ENCODE data around the gene RPRD1B. TPM values are rescaled to one million over a fixed set of nuclear protein-coding genes. Genes with fewer than 3 reads are reported as not detected.

Gene RPRD1B
- total and polyA plus RNA-seq, 7 donors = 10.2 to 31.9 (median 27.2) TPM

DNA sequence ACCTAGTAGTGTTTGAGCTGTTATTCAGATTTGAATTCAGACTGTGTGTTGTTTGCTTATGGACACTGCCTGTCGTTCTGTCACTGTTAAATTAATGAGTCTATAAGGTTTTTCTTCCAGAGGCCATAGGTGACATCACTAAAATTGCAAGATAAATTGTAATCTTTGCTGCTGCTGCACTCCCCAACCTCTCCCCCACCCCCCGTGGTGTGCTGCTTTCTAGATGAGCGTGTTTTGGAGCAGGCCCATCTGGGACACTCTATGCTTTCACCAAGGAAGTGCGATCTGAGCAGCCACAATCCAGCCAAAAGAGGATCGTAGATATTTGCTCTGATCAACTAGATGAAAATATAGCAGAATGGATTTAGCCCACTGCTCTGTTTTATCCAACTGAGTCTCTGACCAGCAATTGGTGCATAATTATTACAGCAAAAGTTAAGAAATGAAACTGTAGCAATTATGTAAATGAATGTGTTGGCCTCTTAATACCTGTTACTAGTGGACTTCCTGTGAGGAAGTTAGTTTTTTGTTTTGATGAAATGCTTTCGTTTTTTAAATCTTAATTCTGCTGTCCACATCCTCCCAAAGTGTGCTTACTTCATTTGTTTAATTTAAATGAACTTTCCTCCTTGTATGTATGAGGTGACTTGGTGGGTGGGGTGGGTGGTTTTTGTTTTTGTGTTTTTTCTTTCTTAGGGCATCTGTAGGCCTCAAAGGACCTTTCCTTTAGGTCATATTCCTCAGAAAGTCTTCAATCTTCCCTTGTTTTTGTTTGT is 58.1 kb downstream of the RPRD1B start:
- peak overlapping the region; percentile 24 to 87 (median 48) for H3K27ac ChIP-seq
- H3K36me3 ChIP-seq = peaks cover 0 to 42% (median 10%) of the 10 kb centered on the region in 4 donors
- 55 to 62% methylated on average over 6 of the region's 6 CpGs for WGBS, 2 donors
- no peaks in the 10 kb centered on the region for H3K27me3 ChIP-seq
- intact Hi-C loops (cut with DNase I) = no loop called here
- no peak for TF ChIP-seq CTCF (IDR thresholded peaks at IDR 0.05)
- TF ChIP-seq EP300 (IDR thresholded peaks at IDR 0.05) = no peak
- no peak for TF ChIP-seq POLR2AphosphoS5 (IDR thresholded peaks at IDR 0.05)
- TF ChIP-seq POLR2A (IDR thresholded peaks at IDR 0.05) = no peak
- no peak for DNase-seq
- H3K9me3 ChIP-seq = no peaks in the 10 kb centered on the region
- H3K4me1 ChIP-seq = peaks cover 0 to 76% (median 52%) of the 10 kb centered on the region in 4 donors
- H3K4me3 ChIP-seq = no peak overlapping the region

- peak overlapping the region in 3 of 4 donors; percentile 24 to 87 (median 64) for H3K27ac ChIP-seq
- H3K4me3 ChIP-seq = no peak overlapping the region
- peaks cover 0 to 71% (median 48%) of the 10 kb centered on the region in 4 donors for H3K4me1 ChIP-seq
- DNase-seq = no peak
- H3K36me3 ChIP-seq = peaks cover 0 to 39% (median 10%) of the 10 kb centered on the region in 4 donors
- 89 to 92% methylated on average over 12 of the region's 12 CpGs for WGBS, 2 donors
- TF ChIP-seq POLR2AphosphoS5 (IDR thresholded peaks at IDR 0.05) (no peak), CTCF (IDR thresholded peaks at IDR 0.05) (no peak), POLR2A (IDR thresholded peaks at IDR 0.05) (no peak), EP300 (IDR thresholded peaks at IDR 0.05) (no peak)
- no peaks in the 10 kb centered on the region for H3K9me3 ChIP-seq
- intact Hi-C loops (cut with DNase I) = no loop called here
- no peaks in the 10 kb centered on the region for H3K27me3 ChIP-seq
Observed at GRCh38 chr20:38092260-38092857, 58.8 kb downstream of the RPRD1B start.

DNA sequence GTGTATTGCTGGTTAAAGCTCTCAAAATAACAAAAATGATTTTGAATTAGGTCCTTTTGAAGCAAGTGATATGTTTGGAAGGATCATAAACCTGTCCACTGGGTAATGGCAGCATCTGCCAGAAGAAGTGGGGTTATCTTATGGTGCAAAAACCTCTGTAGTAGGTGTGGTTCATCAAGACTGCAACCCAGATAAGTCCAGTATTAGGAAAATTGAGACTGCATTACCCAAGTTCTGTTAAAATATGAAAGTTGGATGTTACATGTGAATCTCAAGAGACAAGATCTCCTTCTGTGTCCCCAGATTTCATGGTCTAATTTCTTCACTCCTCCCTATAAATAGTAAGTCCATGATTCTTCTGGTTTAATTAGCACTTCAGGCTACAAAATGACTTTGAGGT is 59.4 kb downstream of the RPRD1B start:
- H3K36me3 ChIP-seq = peaks cover 0 to 34% (median 10%) of the 10 kb centered on the region in 4 donors
- H3K4me3 ChIP-seq = no peak overlapping the region
- H3K27me3 ChIP-seq = no peaks in the 10 kb centered on the region
- no peak for DNase-seq
- TF ChIP-seq EP300 (IDR thresholded peaks at IDR 0.05) = no peak
- no peak for TF ChIP-seq POLR2AphosphoS5 (IDR thresholded peaks at IDR 0.05)
- no peak for TF ChIP-seq POLR2A (IDR thresholded peaks at IDR 0.05)
- no peak for TF ChIP-seq CTCF (IDR thresholded peaks at IDR 0.05)
- H3K4me1 ChIP-seq = peaks cover 0 to 65% (median 46%) of the 10 kb centered on the region in 4 donors
- H3K9me3 ChIP-seq = no peaks in the 10 kb centered on the region
- intact Hi-C loops (cut with DNase I) = no loop called here
- H3K27ac ChIP-seq = peak overlapping the region in 2 of 4 donors; percentile 11 to 13

GRCh38 chr20:38093641-38094077 is 60.1 kb downstream of the RPRD1B start:
- TF ChIP-seq POLR2AphosphoS5 (IDR thresholded peaks at IDR 0.05) (no peak), EP300 (IDR thresholded peaks at IDR 0.05) (no peak), POLR2A (IDR thresholded peaks at IDR 0.05) (no peak), CTCF (IDR thresholded peaks at IDR 0.05) (no peak)

More at GRCh38 chr20:38093641-38094077, 60.1 kb downstream of the RPRD1B start:
- intact Hi-C loops (cut with DNase I) = no loop called here
- Histone ChIP-seq H3K4me3 (no peak overlapping the region), H3K27ac (peak overlapping the region in 1 of 4 donors; percentile 24), H3K36me3 (peaks cover 0 to 26% (median 10%) of the 10 kb centered on the region in 4 donors), H3K4me1 (peaks cover 0 to 58% (median 42%) of the 10 kb centered on the region in 4 donors), H3K9me3 (no peaks in the 10 kb centered on the region), H3K27me3 (no peaks in the 10 kb centered on the region)
- DNase-seq = no peak
- WGBS, 2 donors = 90 to 92% methylated on average over 8 of the region's 8 CpGs

All from sigmoid colon (tissue), 7 donors.